GM08714 (cell line): Measurements from ENCODE around the gene PSD2.

ENCODE experiments used
- H3K4me3 ChIP-seq: fragments of 200-500 bp; sonication (Bioruptor generic); 2 replicates; pipeline ENCODE4 v1.5.1; 2014; ENCODE audit warnings: mild to moderate bottlenecking, low read length, inconsistent platforms
- ZNF274 ChIP-seq: IDR thresholded peaks from 2 replicates; pipeline ENCODE4 v1.6.1; 2012; ENCODE audit warnings: mild to moderate bottlenecking, low read depth, low read length

Gene PSD2

GRCh38 chr5:139884734-139885133, 89.1 kb downstream of the PSD2 start:
- TF ChIP-seq ZNF274, result no peak
- no peak overlapping the region for H3K4me3 ChIP-seq

DNA sequence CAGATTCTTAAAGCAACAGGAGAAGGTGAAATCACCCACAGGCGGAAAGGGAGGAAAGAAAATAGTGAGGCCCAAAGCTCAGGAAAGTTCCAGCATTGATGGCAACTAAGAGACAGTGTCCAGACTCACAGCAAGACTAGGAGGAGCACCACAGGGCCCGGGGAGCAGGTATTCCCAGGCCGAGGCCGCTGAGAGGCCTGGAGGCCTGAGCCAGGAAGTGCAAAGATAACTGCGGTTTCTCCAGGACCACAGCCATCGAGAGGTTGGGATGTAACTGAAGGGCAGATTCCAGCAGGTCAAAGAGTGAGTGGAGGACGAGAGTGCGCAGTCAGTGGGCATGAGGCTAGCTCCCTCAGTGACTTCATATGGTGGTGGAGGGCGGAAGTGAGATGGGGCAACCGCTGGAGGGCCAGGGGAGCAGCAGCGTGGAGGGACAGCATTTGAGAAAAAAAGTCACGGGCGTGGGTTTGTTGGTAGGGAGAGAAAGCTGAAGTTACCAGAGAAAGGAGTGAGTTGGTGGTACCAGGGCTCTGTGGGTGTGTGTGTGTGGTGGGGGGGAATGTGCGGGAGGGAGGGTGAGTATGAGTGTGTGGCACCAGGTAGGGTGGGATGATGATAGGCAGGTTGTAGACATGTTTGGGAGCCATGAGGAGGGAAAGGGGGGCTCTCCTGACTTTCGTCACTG, 89.7 kb downstream of the PSD2 start:
- no peak for TF ChIP-seq ZNF274
- H3K4me3 ChIP-seq, result no peak overlapping the region

- TF ChIP-seq ZNF274, result no peak
- no peak overlapping the region for H3K4me3 ChIP-seq
Observed at GRCh38 chr5:139885857-139886208, 90.2 kb downstream of the PSD2 start.

DNA sequence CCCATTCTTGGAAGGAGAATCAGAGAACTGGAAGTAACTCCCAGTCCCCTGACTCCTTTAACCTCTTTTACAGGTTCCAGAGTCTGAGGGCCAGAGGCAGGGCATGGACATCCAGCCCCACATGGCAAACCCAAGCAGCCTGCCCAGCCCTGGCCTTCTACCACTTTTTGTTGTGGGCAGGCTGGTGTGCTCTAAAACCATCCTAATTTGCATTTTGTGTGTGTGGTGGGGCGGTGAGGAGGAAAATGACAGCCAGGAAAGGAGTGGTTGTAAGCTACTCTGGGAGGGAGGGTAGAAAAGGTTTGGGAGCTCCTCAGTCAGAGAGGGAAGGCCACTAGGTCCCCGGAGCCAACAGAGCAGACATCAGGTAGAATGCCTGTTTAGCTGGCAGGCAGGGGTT, 90.6 kb downstream of the PSD2 start:
- no peak for TF ChIP-seq ZNF274
- H3K4me3 ChIP-seq, result no peak overlapping the region

GRCh38 chr5:139888370-139888769, 92.8 kb downstream of the PSD2 start:
- H3K4me3 ChIP-seq, result no peak overlapping the region
- no peak for TF ChIP-seq ZNF274

- no peak for TF ChIP-seq ZNF274
- H3K4me3 ChIP-seq, result no peak overlapping the region
Observed at GRCh38 chr5:139889410-139889809, 93.8 kb downstream of the PSD2 start.

- H3K4me3 ChIP-seq, result no peak overlapping the region
- no peak for TF ChIP-seq ZNF274
Observed at GRCh38 chr5:139893873-139894272, 98.3 kb downstream of the PSD2 start.
